Right renal cortex interstitium (tissue), 3 donors: ENCODE measurements around the gene ZFP14. TPM values are rescaled to one million over a fixed set of nuclear protein-coding genes. Genes with fewer than 3 reads are reported as not detected.

Experiments used
- DNase-seq, 3 donors: peaks; one replicate each; pipeline ENCODE4 v3.0.0-alpha.2; 2013; ENCODE audit warnings: low read depth in 3 of 3, low spot score in 2 of 3
- polyA plus RNA-seq, 3 donors: library from polyadenylated mRNA; unstranded; fragments of 120-200 nt; gene quantifications; one replicate each; pipeline ENCODE4 v1.2.1, GENCODE V29; 2013; ENCODE audit not compliant: insufficient read length in 3 of 3

Gene ZFP14
- 10 to 100 TPM; 13.0 to 13.2 (median 13.1) TPM for polyA plus RNA-seq

DNA sequence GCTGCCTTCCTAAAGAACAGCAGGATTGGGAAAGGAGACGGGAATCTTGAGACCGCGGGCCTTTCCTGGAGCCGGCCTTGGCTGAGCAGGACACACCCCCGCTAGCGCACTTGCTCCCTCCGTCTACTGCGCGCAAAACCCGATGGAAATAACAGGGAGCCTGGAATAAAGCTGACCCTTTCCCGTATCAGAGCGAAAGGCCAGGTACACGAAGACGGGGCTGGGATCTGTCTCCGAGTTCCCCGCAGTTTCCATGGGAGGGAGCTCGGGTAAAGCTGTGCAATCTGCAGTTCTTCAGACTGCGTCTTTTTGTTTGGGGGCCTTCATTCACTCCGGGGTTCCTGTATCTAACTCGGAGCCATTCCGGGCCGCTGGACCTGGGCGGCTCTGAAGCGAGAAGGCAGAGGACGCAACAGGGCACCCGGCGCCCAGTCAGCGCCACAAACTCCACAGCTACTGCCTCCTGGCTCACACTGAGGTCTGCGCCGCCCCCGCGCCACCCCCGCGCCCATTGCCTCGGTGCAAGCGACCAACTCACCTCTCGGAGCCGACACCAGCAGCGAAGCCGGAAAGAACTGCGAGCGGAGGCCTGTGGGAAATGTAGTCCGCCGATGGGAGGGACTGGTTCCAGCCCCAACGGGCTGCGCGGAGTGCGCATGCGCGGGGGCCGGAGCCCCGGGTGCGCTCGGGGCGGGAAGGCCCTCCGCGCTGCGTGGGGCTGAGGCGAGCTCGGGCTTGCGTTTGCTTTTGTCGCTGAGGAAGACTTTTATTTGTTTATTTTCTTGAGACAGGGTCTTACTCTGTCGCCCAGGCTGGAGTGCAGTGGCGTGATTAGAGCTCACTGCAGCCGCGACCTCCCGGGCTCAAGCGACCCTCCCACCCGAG lies at the start of gene ZFP14:
Gene ZFP14 (minus strand): TSS at position 577 of the 885 bp plus-strand sequence. CDS start 11,309 bp downstream, outside the sequence.
- DNase-seq: peak; percentile 86 to 91 (median 87)

GRCh38 chr19:36423925-36424324 lies 44.9 kb upstream of the ZFP14 start:
- DNase-seq: no peak

DNA sequence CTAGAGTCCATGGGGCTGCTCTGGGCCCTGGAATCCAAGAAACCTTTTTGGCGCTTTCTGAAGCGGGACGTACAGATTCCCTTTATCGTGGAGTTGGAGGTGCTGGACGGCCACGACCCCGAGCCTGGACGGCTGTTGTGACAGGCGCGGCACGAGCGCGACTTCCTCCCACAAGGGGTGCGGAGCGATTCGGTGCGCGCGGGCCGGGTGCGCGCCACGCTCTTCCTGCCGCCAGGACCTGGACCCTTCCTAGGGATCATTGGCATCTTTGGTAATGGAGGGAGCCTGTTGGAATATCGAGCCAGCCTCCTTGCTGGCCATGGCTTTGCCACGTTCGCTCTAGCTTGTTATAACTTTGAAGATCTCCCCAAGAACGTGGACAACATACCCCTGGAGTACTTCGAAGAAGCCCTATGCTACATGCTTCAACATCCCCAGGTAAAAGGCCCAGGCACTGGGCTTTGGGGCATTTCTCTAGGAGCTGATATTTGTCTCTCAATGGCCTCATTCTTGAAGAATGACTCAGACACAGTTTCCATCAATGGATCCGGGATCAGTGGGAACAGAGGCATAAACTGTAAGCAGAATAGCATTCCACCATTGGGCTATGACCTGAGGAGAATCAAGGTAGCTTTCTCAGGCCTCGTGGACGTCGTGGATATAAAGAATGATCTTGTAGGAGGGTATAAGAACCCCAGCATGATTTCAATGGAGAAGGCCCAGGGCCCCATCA lies 42.9 kb upstream of the ZFP14 start:
- no peak for DNase-seq

- DNase-seq: peak in 1 of 3 donors; percentile 45
Measured at GRCh38 chr19:36420961-36421748, 42.2 kb upstream of the ZFP14 start.

DNA sequence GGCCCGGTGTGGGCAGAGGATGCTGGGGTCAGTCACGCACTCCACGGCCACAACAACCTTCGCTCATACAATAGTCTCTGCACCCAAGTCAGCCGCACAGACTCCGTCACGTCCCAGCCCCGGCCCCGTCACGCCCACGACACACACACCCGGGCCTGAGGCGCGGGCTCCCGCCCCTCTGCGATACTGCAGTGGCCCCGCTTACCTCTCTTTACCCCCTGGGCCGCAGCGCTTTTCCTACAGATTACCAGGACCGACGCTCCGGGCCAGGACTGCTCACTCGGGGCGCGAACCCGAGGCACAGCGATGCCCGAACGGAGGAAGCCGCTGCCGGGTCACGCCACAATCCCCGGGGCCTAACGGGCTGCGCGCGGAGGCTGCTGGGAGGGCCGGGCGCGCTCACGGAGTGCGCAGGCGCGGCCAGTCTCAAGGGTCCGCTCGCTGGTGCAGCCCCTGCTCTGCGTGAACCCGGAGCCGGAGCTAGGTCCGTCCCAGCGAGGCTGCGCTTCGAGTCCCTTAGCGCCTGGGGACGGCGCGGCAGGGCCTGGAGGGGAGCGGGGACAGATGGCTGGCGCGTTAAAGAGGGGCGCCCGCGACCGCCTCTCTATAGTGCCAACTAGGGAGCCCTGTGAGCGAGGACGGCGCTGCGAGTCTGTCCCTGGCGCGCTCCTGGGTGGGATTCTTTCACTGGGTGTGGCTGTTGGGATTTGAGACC lies 39.4 kb upstream of the ZFP14 start, which contains the start of gene ZFP82:
Gene ZFP82 (minus strand): TSS at position 358 of the 715 bp plus-strand sequence. CDS start 8,855 bp downstream, outside the sequence.
- peak; percentile 65 to 74 (median 73) for DNase-seq

DNA sequence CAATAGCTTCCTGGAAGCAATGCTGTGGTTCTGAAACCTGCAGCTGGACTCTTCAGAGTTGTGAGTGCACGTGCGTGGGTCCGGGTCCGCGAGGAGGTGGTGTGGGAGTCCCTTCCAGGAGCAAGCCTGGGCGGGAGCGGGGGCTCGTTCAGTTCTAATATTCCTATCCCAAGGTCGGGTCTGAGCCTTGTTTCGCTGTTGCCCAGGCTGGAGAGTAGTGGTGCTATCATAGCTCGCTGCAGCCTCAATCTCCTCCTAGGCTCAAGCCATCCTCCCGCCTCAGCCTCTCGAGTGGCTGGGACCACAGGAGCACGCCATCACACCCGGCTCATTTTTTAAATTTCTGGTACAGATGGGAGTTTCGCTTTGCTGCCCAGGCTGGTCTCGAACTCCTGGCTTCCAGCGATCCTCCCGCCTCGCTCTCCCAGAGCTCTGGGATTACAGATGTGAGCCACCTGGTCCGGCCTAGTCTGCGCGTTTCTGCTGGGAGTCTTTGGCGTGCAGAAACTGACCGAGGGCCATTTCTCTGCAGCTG lies 38.8 kb upstream of the ZFP14 start:
- no peak for DNase-seq

- DNase-seq: no peak
Measured at GRCh38 chr19:36409841-36410240, 30.8 kb upstream of the ZFP14 start.

DNA sequence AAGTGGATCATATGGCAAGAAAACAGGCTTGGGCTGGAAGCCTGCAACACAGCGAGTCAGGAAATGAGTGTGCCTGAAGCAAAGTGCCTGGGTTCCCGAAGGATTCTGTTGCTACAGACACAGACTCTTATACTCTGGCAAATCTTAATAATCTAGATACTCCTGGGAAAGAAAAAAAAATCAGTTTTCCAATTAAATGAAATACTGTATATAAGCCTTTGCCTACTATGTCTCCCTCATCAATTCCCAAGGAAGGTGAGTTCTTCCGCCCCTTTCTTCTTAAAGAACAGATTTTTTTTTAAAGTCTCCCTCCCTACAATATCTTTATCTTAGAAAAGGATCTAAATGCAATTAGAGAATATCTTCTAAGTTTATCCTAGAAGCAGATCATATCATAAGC lies 29.1 kb upstream of the ZFP14 start:
- no peak for DNase-seq

DNA sequence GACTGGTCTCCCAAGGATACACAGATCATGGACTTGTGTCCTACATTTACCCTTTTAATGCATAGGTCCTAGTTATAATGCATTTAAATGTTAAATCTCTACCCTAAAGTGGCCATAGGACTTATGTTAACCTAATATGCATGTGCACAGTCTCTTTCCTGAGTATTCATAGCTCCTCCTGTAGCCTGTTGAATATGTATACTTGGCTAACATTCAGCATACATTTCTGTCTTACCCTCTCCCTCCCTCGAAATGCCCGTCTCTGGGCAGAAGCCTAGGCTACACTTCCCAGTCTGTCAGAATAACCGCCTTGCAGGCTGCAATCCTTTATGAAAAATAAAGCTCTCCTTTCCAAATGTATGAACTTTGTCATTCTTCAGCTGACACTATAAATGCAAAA lies 25.5 kb upstream of the ZFP14 start:
- no peak for DNase-seq

- no peak for DNase-seq
Measured at GRCh38 chr19:36401475-36401874, 22.5 kb upstream of the ZFP14 start.

GRCh38 chr19:36398571-36398970 lies 19.6 kb upstream of the ZFP14 start:
- DNase-seq: no peak

GRCh38 chr19:36392916-36393673 lies 14.1 kb upstream of the ZFP14 start:
- no peak for DNase-seq

- DNase-seq: no peak
Measured at GRCh38 chr19:36379510-36379819, 464 bp upstream of the ZFP14 start.

DNA sequence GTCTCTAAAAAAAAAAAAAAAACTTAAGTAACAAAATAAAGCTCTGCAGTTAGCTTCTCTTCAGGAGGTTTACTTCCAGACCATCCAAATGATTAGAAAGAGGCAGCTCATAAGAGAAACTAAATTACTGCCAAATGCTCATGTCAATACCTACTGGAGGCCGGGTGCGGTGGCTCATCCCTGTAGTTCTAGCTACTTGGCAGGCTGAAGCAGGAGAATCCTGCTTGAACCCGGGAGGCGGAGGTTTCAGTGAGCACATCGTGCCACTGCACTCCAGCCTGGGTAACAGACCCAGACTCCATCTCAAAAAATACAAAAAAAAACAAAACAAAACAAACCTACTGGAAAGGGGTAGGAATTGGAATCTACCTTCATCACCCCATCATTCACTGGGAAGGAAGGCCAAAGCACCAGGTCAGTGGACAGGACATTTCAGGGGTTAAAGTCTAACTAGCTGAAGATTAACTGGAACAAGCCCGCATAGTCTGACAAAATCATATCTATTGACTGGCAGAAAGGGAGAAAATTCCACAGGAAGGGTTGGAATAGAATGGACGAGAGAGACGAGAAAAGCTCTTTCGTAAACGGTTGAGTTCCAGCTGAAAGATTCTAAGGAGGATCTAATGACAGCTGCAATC lies 1.3 kb downstream of the ZFP14 start:
- DNase-seq: peak in 1 of 3 donors; percentile 1

- no peak for DNase-seq
Measured at GRCh38 chr19:36373638-36374156, 5.3 kb downstream of the ZFP14 start.

DNA sequence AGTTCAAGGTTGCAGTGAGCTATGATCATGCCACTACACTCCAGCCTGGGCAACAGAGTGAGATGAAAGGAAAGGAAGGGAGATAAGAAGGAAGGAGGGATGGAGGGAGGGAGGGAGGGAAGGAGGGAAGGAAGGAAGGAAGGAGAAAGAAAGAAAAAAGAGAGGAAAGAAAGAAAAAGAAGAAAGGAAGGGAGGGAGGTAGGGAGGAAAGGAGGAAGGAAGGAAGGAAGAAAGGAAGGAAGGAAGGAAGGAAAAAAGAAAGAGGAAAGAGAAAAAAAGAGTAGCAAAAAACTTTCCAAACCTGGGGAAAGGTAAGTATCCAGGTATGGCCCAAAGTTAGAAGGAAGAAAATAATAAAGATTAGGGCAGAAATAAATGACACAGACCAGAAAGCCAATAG lies 7.1 kb downstream of the ZFP14 start:
- DNase-seq: no peak

DNA sequence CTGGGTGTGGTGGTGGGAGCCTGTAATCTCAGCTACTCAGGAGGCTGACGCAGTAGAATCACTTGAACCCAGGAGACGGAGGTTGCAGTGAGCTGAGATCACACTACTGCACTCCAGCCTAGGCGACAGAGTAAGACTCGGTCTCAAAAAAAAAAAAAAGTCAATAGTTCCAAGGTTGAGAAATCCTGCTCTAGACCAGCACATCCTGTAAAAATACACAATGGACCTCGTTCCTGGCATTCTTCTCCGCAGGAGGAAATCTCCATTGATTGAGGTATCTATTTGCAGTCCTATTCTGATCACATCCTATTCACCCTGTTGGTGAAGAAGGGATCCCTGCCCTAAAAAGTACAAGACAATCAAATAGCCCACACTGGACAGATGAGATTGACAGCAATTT lies 15.2 kb downstream of the ZFP14 start:
- no peak for DNase-seq

GRCh38 chr19:36340786-36341372 lies 38.1 kb downstream of the ZFP14 start:
- DNase-seq: no peak
